ENCODE results near the gene MRTFA.

MRTFA gene

GRCh38 chr22:40368016-40368415, 268.5 kb downstream of the MRTFA start:
- Histone ChIP-seq H3K27me3 (ENCODE audit: low read depth, low read length) (no peaks in the 10 kb centered on the region), H3K27ac (ENCODE audit: low read length) (no peak overlapping the region), H3K4me3 (ENCODE audit: low read depth in 1 of 2, low read length in 2 of 2) (no peak overlapping the region), H3K9me3 (ENCODE audit: control insufficient read depth in 1 of 2, low read length in 2 of 2) (no peaks in the 10 kb centered on the region), H3K36me3 (ENCODE audit: control insufficient read depth in 1 of 2, insufficient read depth in 2 of 2, low read length in 2 of 2) (peaks cover 37 to 48% of the 10 kb centered on the region in 2 donors), H3K4me1 (ENCODE audit: control insufficient read depth in 1 of 2, insufficient read depth in 2 of 2, low read length in 2 of 2) (no peaks in the 10 kb centered on the region)

DNA sequence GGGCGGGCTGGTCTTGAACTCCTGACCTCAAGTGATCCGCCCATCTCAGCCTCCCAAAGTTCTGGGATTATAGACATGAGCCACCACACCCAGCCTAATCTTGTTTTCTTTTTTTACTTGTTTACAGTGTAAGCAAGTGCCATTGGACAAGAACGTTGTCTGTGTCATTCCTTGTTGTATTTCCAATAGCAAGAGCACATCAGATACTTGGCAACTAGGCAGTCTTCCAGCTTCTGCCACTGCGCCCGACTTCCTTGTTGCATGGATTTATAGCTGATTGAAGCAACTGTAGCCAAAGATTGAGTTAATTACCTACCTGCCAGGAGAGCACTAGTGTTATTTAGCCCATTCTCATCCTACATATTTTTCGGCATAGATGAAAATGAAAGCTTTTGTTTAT, 269.2 kb downstream of the MRTFA start:
- Histone ChIP-seq H3K4me1 (ENCODE audit: control insufficient read depth in 1 of 2, insufficient read depth in 2 of 2, low read length in 2 of 2) (no peaks in the 10 kb centered on the region), H3K27me3 (ENCODE audit: low read depth, low read length) (no peaks in the 10 kb centered on the region), H3K27ac (ENCODE audit: low read length) (no peak overlapping the region), H3K4me3 (ENCODE audit: low read depth in 1 of 2, low read length in 2 of 2) (no peak overlapping the region), H3K9me3 (ENCODE audit: control insufficient read depth in 1 of 2, low read length in 2 of 2) (no peaks in the 10 kb centered on the region), H3K36me3 (ENCODE audit: control insufficient read depth in 1 of 2, insufficient read depth in 2 of 2, low read length in 2 of 2) (peaks cover 43 to 55% of the 10 kb centered on the region in 2 donors)

- H3K4me1 ChIP-seq (ENCODE audit: control insufficient read depth in 1 of 2, insufficient read depth in 2 of 2, low read length in 2 of 2): no peaks in the 10 kb centered on the region
- no peak overlapping the region for H3K4me3 ChIP-seq (ENCODE audit: low read depth in 1 of 2, low read length in 2 of 2)
- peaks cover 56 to 68% of the 10 kb centered on the region in 2 donors for H3K36me3 ChIP-seq (ENCODE audit: control insufficient read depth in 1 of 2, insufficient read depth in 2 of 2, low read length in 2 of 2)
- no peaks in the 10 kb centered on the region for H3K27me3 ChIP-seq (ENCODE audit: low read depth, low read length)
- H3K27ac ChIP-seq (ENCODE audit: low read length): no peak overlapping the region
- H3K9me3 ChIP-seq (ENCODE audit: control insufficient read depth in 1 of 2, low read length in 2 of 2): no peaks in the 10 kb centered on the region
Observed at GRCh38 chr22:40366068-40366467, 270.5 kb downstream of the MRTFA start.

GRCh38 chr22:40364431-40364830, 272.1 kb downstream of the MRTFA start:
- H3K27ac ChIP-seq (ENCODE audit: low read length): no peak overlapping the region
- no peak overlapping the region for H3K4me3 ChIP-seq (ENCODE audit: low read depth in 1 of 2, low read length in 2 of 2)
- H3K36me3 ChIP-seq (ENCODE audit: control insufficient read depth in 1 of 2, insufficient read depth in 2 of 2, low read length in 2 of 2): peaks cover 63 to 84% of the 10 kb centered on the region in 2 donors

DNA sequence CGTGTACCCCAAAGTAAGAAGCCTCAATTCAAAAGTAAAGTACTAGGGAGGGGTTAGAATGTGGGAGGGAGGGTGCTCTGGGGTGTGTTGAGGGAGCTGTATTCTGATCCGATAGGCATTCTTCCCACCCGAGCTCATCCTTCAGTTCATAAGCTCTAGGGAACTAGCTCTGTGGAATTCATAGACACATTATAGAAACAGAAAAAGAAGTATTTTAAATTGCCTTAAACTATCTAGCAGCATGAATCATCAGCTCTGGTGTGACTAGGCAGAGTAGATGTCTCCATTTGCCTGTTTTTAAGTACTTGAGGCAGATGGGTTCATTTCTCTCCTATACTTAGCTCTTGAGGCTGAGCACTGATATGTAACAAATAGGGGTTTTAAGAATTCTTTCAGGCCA, 273.5 kb downstream of the MRTFA start:
- no peak overlapping the region for H3K4me3 ChIP-seq (ENCODE audit: low read depth in 1 of 2, low read length in 2 of 2)
- no peaks in the 10 kb centered on the region for H3K4me1 ChIP-seq (ENCODE audit: control insufficient read depth in 1 of 2, insufficient read depth in 2 of 2, low read length in 2 of 2)
- no peak overlapping the region for H3K27ac ChIP-seq (ENCODE audit: low read length)
- H3K27me3 ChIP-seq (ENCODE audit: low read depth, low read length): no peaks in the 10 kb centered on the region
- no peaks in the 10 kb centered on the region for H3K9me3 ChIP-seq (ENCODE audit: control insufficient read depth in 1 of 2, low read length in 2 of 2)
- H3K36me3 ChIP-seq (ENCODE audit: control insufficient read depth in 1 of 2, insufficient read depth in 2 of 2, low read length in 2 of 2): peaks cover 72 to 96% of the 10 kb centered on the region in 2 donors

More at GRCh38 chr22:40364431-40364830, 272.1 kb downstream of the MRTFA start:
- no peaks in the 10 kb centered on the region for H3K9me3 ChIP-seq (ENCODE audit: control insufficient read depth in 1 of 2, low read length in 2 of 2)
- H3K4me1 ChIP-seq (ENCODE audit: control insufficient read depth in 1 of 2, insufficient read depth in 2 of 2, low read length in 2 of 2): no peaks in the 10 kb centered on the region
- H3K27me3 ChIP-seq (ENCODE audit: low read depth, low read length): no peaks in the 10 kb centered on the region

GRCh38 chr22:40361100-40361499, 275.4 kb downstream of the MRTFA start:
- Histone ChIP-seq H3K4me1 (ENCODE audit: control insufficient read depth in 1 of 2, insufficient read depth in 2 of 2, low read length in 2 of 2) (no peaks in the 10 kb centered on the region), H3K4me3 (ENCODE audit: low read depth in 1 of 2, low read length in 2 of 2) (no peak overlapping the region), H3K9me3 (ENCODE audit: control insufficient read depth in 1 of 2, low read length in 2 of 2) (no peaks in the 10 kb centered on the region), H3K27me3 (ENCODE audit: low read depth, low read length) (no peaks in the 10 kb centered on the region), H3K36me3 (ENCODE audit: control insufficient read depth in 1 of 2, insufficient read depth in 2 of 2, low read length in 2 of 2) (peaks cover 64 to 91% of the 10 kb centered on the region in 2 donors), H3K27ac (ENCODE audit: low read length) (no peak overlapping the region)

Data from muscle layer of duodenum (tissue), 2 donors.